ENCODE results near the gene EXPH5.

DNA sequence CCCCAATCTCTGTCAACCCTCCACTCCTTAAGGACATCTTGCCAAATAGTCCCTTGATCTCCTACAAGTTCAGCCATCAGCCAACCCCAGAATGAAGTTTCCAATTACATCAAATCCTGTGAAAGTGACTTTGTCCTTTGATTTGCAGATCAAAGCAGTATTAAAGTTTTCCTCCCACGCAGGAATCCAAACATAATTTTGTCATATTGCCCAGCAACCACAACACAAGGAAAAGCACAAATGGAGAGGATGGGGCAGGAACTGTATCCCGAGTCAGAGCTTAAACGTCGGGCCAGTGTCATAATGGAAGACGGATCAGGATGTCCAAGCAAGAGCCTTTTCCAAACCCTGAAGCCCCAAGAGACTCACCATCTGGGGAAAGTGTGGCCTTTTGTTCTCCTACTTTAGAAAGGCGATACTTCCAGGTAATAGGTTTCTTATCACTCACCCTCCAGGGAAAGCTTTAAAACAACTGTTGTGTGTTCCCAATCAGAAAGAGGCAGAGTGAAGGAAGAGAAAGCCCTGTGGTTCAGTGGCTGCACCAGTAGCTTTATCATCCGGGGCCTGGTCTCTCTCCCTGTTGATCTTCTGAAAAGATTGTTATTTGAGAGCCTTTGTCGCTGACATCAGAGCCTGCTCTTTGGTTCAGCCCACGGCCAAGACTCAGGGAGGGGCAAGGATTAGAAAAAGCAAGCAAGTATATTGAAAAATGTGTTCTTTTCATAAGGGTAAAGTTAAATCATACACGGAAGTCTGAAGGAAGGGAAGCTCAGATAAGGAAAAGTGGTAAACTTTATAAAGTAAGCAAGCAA lies 41.7 kb downstream of the EXPH5 start:
- no peak for TF ChIP-seq EZH2 (IDR thresholded peaks at IDR 0.05; ENCODE audit: insufficient read depth, poor library complexity, severe bottlenecking)
- no peak for TF ChIP-seq EZH2phosphoT487 (IDR thresholded peaks at IDR 0.05; ENCODE audit: insufficient read depth, low read depth)
